A549 (cell line): Measurements from ENCODE around the gene CSPG4. TPM values are rescaled to one million over a fixed set of nuclear protein-coding genes. Genes with fewer than 3 reads are reported as not detected.

ENCODE experiments used
- ATAC-seq, 2 experiments: fragments of 200-7000 bp in 1 of 2; fragments of >200 bp in 1 of 2; cut with Nextera tagmentation in 1 of 2; cut with Tn5 transposase in 1 of 2; 3 replicates each; pipeline versions ENCODE4 v1.8.0 to v1.9.1; 2018 to 2020; ENCODE audit warnings: mild to moderate bottlenecking in 1 of 2, moderate library complexity in 1 of 2
- CTCF ChIA-PET: fragments of 300-600 bp; sonication (Branson Sonifier 250); formaldehyde crosslinking; extraction: SDS; loops from one replicate; lab custom pipeline; 2021; ENCODE audit warnings: antibody characterized with exemption, inconsistent platforms; lab: Yijun Ruan, JAX
- POLR2A ChIA-PET: fragments of 350-600 bp; formaldehyde crosslinking; extraction: SDS; loops from one replicate; lab custom pipeline; 2021; ENCODE audit warnings: antibody characterized with exemption, inconsistent platforms; lab: Yijun Ruan, JAX
- DNase-seq, 2 experiments: peaks; one replicate each; pipeline versions ENCODE4 v3.0.0 to v3.0.0-alpha.2; 2011 to 2016; ENCODE audit warnings: low read depth in 1 of 2, low spot score in 1 of 2
- FAIRE-seq: peaks from 2 replicates; lab custom pipeline; 2011; peaks lifted over from hg19 to GRCh38; lab: Jason Lieb, UNC
- H3K27ac ChIP-seq, 2 experiments: fragments of >200 bp; sonication (Bioruptor Twin); formaldehyde crosslinking; 3 replicates each; pipeline ENCODE4 v1.5.1; 2016 to 2017
- H3K4me1 ChIP-seq: fragments of >200 bp; sonication (Bioruptor Twin); formaldehyde crosslinking; 3 replicates; pipeline ENCODE4 v1.6.1; 2016
- H3K4me2 ChIP-seq: fragments of >200 bp; sonication (Bioruptor Twin); formaldehyde crosslinking; 3 replicates; pipeline ENCODE4 v1.6.1; 2016
- H3K4me3 ChIP-seq: fragments of >200 bp; sonication (Bioruptor Twin); formaldehyde crosslinking; 3 replicates; pipeline ENCODE4 v1.5.1; 2016
- H3K9me3 ChIP-seq: fragments of >200 bp; sonication (Bioruptor Twin); formaldehyde crosslinking; 3 replicates; pipeline ENCODE4 v1.6.1; 2016
- CBX2 ChIP-seq: fragments of 200-600 bp; sonication (generic); IDR thresholded peaks from 2 replicates; pipeline ENCODE4 v1.6.1; 2016; ENCODE audit warnings: low read depth, mild to moderate bottlenecking, borderline replicate concordance
- CHD2 ChIP-seq: fragments of 150-350 bp; IDR thresholded peaks from 2 replicates; pipeline ENCODE4 v1.6.1; 2014; ENCODE audit warnings: low read length; ENCODE audit not compliant: partially characterized antibody
- EHMT2 ChIP-seq: fragments of 200-600 bp; sonication (generic); IDR thresholded peaks from 2 replicates; pipeline ENCODE4 v1.6.1; 2016; ENCODE audit warnings: antibody characterized with exemption, low read depth, mild to moderate bottlenecking, moderate library complexity
- EP300 ChIP-seq, 2 experiments: fragments of >200 bp; sonication (Bioruptor Twin); formaldehyde crosslinking; IDR thresholded peaks; 2 replicates in 1 of 2; 3 replicates in 1 of 2; pipeline ENCODE4 v1.6.1; 2016 to 2017
- HMGXB4 ChIP-seq: fragments of 250-450 bp; sonication (Bioruptor Pico); IDR thresholded peaks from 2 replicates; pipeline ENCODE4 v1.5.0; 2021; ENCODE audit warnings: mild to moderate bottlenecking, moderate library complexity, borderline replicate concordance
- JUN ChIP-seq, 2 experiments: fragments of >200 bp; sonication (Bioruptor Twin); formaldehyde crosslinking; IDR thresholded peaks; 2 replicates in 1 of 2; 3 replicates in 1 of 2; pipeline ENCODE4 v1.6.1; 2016 to 2017
- KDM1A ChIP-seq: fragments of 200-600 bp; sonication (generic); IDR thresholded peaks from 2 replicates; pipeline ENCODE4 v1.6.1; 2016; ENCODE audit warnings: low read depth, mild to moderate bottlenecking
- KDM5A ChIP-seq: fragments of 200-600 bp; sonication (generic); IDR thresholded peaks from 2 replicates; pipeline ENCODE4 v1.6.1; 2016; ENCODE audit warnings: antibody characterized with exemption, mild to moderate bottlenecking
- NFE2L2 ChIP-seq: fragments of 150-350 bp; conservative IDR thresholded peaks from 2 replicates; pipeline ENCODE4 v1.6.1; 2014; ENCODE audit warnings: low read length
- NPAS2 ChIP-seq: fragments of 250-450 bp; sonication (Bioruptor Pico); IDR thresholded peaks from 2 replicates; pipeline ENCODE4 v1.8.0; 2022; ENCODE audit warnings: mild to moderate bottlenecking, moderate library complexity, borderline replicate concordance
- PHF8 ChIP-seq: fragments of 200-600 bp; sonication (generic); IDR thresholded peaks from 2 replicates; pipeline ENCODE4 v1.6.1; 2016; ENCODE audit warnings: low read depth, mild to moderate bottlenecking, antibody characterized with exemption, moderate library complexity, borderline replicate concordance
- POLR2A ChIP-seq: IDR thresholded peaks from 2 replicates; pipeline ENCODE4 v1.6.1; 2012; ENCODE audit warnings: mild to moderate bottlenecking, low read length
- RAD21 ChIP-seq, 2 experiments: fragments of >200 bp in 1 of 2; sonication (Bioruptor Twin) in 1 of 2; formaldehyde crosslinking in 1 of 2; IDR thresholded peaks in 1 of 2; conservative IDR thresholded peaks in 1 of 2; 2 replicates in 1 of 2; 3 replicates in 1 of 2; pipeline ENCODE4 v1.6.1; 2012 to 2018; ENCODE audit warnings: inconsistent platforms in 1 of 2
- RARB ChIP-seq: fragments of 250-450 bp; sonication (Bioruptor Pico); IDR thresholded peaks from 2 replicates; pipeline ENCODE4 v1.8.0; 2021; ENCODE audit warnings: mild to moderate bottlenecking, moderate library complexity
- REST ChIP-seq: fragments of 200-600 bp; sonication (generic); IDR thresholded peaks from 2 replicates; pipeline ENCODE4 v1.6.1; 2016; ENCODE audit warnings: antibody characterized with exemption, mild to moderate bottlenecking, moderate library complexity
- RNF2 ChIP-seq: fragments of 200-600 bp; sonication (generic); IDR thresholded peaks from 2 replicates; pipeline ENCODE4 v1.6.1; 2016; ENCODE audit warnings: low read depth, mild to moderate bottlenecking, antibody characterized with exemption, moderate library complexity, borderline replicate concordance
- SMC3 ChIP-seq: fragments of >200 bp; sonication (Bioruptor Twin); formaldehyde crosslinking; IDR thresholded peaks from 3 replicates; pipeline ENCODE4 v1.6.1; 2018; ENCODE audit warnings: inconsistent platforms
- TFCP2L1 ChIP-seq: fragments of 250-450 bp; sonication (Bioruptor Pico); IDR thresholded peaks from 2 replicates; pipeline ENCODE4 v1.5.0; 2021; ENCODE audit warnings: mild to moderate bottlenecking
- TP53 ChIP-seq: fragments of 250-450 bp; sonication (Bioruptor Pico); IDR thresholded peaks from 2 replicates; pipeline ENCODE4 v1.5.0; 2021; ENCODE audit warnings: mild to moderate bottlenecking, moderate library complexity
- ZC3H11A ChIP-seq: fragments of 450-650 bp; IDR thresholded peaks from 2 replicates; pipeline ENCODE4 v1.6.1; 2014; ENCODE audit warnings: antibody characterized with exemption, mild to moderate bottlenecking
- ZFP36 ChIP-seq: fragments of 450-650 bp; IDR thresholded peaks from 2 replicates; pipeline ENCODE4 v1.6.1; 2014; ENCODE audit warnings: borderline replicate concordance; ENCODE audit not compliant: partially characterized antibody
- WGBS: methylation state at CpG from one replicate; pipeline ENCODE4 v1.1.6; 2017; ENCODE audit errors: missing lambda C conversion rate; 5-methylcytosine and 5-hydroxymethylcytosine counted together
- polyA plus RNA-seq, 4 experiments: library from polyadenylated mRNA; depleted of rRNA in 3 of 4; stranded (reverse); fragments of >200 nt; fragmentation: RNase III in 1 of 4; extraction: RNeasy Plus Mini Kit Qiagen cat#74134 plus additional on column Dnase treatment in 1 of 4; gene quantifications; 2 replicates in 3 of 4; 3 replicates in 1 of 4; pipeline ENCODE4 v1.2.3, GENCODE V29; 2011 to 2017

CSPG4 gene
- polyA plus RNA-seq, 2 of the 4 experiments (the other 2 are of a cell fraction), result 0.01 to 0.06 TPM

DNA sequence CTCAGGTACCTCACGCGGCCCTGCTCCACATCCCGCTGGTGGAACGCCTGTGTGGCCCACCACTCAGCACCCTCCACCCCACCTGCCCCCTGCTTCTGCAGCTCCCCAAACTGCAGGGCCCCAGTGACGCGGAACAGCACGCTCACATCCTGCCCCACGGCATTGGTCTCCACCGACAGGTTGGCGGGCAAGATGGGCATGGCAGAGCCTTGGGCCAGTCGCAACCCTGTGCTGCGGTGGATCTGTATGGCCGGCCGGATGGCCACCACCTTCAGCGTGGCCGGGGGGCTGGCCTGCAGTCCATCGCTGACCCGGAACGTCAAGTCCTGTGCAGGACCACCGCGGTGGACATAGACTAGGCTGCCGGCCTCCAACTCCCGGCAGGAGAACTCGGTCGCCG, 23.8 kb downstream of the CSPG4 start:
- no peak for TF ChIP-seq EHMT2
- no peak for TF ChIP-seq HMGXB4 (CRISPR knock-in tag)
- no peak for TF ChIP-seq TP53
- TF ChIP-seq RAD21 (conservative IDR thresholded peaks at IDR 0.05 in 1 of 2, IDR thresholded peaks at IDR 0.05 in 1 of 2), result no peak
- no peak for TF ChIP-seq SMC3
- TF ChIP-seq POLR2A, result no peak
- TF ChIP-seq KDM5A, result no peak
- no peak for TF ChIP-seq EP300 (IDR thresholded peaks at IDR 0.05)
- TF ChIP-seq KDM1A, result no peak
- no peak for TF ChIP-seq NFE2L2
- TF ChIP-seq RNF2, result no peak
- TF ChIP-seq NPAS2, result no peak
- no peak for TF ChIP-seq JUN (IDR thresholded peaks at IDR 0.05)
- no peak for TF ChIP-seq TFCP2L1
- no peak for TF ChIP-seq PHF8
- 71% methylated on average over 5 of the region's 26 CpGs for WGBS
- no peak for FAIRE-seq
- no peak for DNase-seq
- no peak for ATAC-seq
- POLR2A ChIA-PET, result no interaction called here
- H3K27ac ChIP-seq, result no peak overlapping the region
- no peaks in the 10 kb centered on the region for H3K9me3 ChIP-seq
- H3K4me3 ChIP-seq, result no peak overlapping the region
- CTCF ChIA-PET, result interaction anchor here (0.9 to 23.4 kb wide), 9 partner anchors 8 to 321 kb away, joined by 3 to 394 read pairs (median 55); partner anchors contain the start of genes IMP3, MAN2C1 and SNUPN
- H3K4me1 ChIP-seq, result peaks cover 3% of the 10 kb centered on the region; the same call in 2 of the 3 replicates
- no peak overlapping the region for H3K4me2 ChIP-seq

DNA sequence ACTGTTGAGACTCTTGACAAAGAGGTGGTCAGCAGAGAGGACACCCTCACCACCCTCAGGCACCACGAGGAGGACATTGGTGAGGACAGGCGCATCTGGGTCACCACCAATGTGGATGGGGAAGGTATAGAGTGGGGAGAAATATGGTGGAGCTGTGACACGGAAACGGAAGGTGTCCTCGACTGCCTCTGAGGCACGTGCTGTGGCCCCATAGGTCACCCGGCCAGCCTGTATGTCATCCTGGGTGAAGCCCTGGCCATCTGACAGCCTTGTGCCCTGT, 24.4 kb downstream of the CSPG4 start:
- Histone ChIP-seq H3K9me3 (no peaks in the 10 kb centered on the region), H3K4me2 (no peak overlapping the region), H3K4me1 (no peaks in the 10 kb centered on the region), H3K4me3 (no peak overlapping the region), H3K27ac (no peak overlapping the region)
- 78% methylated on average over 7 of the region's 7 CpGs for WGBS
- TF ChIP-seq HMGXB4 (CRISPR knock-in tag), result no peak
- TF ChIP-seq CBX2, result no peak
- no peak for TF ChIP-seq TFCP2L1
- TF ChIP-seq ZC3H11A, result no peak
- no peak for TF ChIP-seq REST
- no peak for TF ChIP-seq JUN (IDR thresholded peaks at IDR 0.05)
- no peak for TF ChIP-seq KDM5A
- no peak for TF ChIP-seq CHD2
- no peak for TF ChIP-seq ZFP36
- TF ChIP-seq RARB (CRISPR knock-in tag), result no peak
- FAIRE-seq (no peak), ATAC-seq (no peak), DNase-seq (no peak)
- CTCF ChIA-PET, result interaction anchor here (1.0 to 23.4 kb wide), 7 partner anchors 18 to 320 kb away, joined by 3 to 394 read pairs (median 61); partner anchors contain the start of genes IMP3, MAN2C1 and SNUPN
- POLR2A ChIA-PET, result no interaction called here
